GM18951 (cell line): Measurements from ENCODE around the gene MTIF3.

ENCODE experiments used
- POLR2A ChIP-seq: IDR thresholded peaks from 4 replicates; pipeline ENCODE4 v1.6.1; 2011; ENCODE audit warnings: mild to moderate bottlenecking; ENCODE audit not compliant: insufficient read length, insufficient read depth; ENCODE audit errors: extremely low read depth
- in situ Hi-C: fragments of 300-500 bp; cut with MboI; formaldehyde crosslinking; loops from one replicate; pipeline ENCODE4 v1.12.0; 2022; ENCODE audit warnings: low sequenced_read_pairs, mixed read lengths, inconsistent platforms; ENCODE audit not compliant: unreplicated experiment

The MTIF3 gene, protein sequence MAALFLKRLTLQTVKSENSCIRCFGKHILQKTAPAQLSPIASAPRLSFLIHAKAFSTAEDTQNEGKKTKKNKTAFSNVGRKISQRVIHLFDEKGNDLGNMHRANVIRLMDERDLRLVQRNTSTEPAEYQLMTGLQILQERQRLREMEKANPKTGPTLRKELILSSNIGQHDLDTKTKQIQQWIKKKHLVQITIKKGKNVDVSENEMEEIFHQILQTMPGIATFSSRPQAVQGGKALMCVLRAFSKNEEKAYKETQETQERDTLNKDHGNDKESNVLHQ

GRCh38 chr13:27449936-27450828 is at the start of gene MTIF3:
MTIF3 (minus strand) TSS chr13:27450564; CDS start chr13:27440448, 10,116 bp downstream.
- in situ Hi-C loops, result no loop called here
- TF ChIP-seq POLR2A, result peak; percentile 83

DNA sequence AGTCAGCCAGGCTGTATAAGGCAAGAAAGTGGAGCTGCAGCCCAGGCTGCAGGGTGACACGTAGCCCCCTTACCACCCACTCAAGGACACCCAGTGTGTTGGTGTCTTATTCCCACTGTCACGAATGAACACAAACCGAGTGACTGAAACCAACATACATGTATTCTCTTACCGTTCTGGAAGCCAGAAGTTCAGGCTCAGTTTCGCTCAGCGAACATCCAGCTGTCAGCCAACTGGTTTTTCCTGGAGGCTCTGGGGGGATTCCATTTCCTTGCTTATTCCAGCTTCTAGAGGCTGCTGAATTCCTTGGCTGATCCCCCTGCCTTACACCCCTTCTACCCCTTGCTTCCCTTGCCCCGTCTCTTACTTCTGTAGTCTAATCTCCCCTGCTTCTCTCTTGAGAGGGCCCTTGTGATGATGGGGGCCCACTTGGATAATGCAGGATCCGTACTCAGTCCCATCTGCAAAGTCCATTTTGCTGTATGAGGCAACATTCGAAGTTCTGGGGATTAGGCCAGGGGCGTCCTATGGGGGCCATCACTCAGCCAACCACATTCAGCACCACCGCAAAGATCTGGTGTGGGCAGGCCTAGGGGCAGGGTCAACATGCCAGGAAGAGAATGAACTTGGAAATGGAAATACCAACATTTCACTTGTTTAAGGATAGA is 47.3 kb upstream of the MTIF3 start:
- no peak for TF ChIP-seq POLR2A
- in situ Hi-C loops, result no loop called here

GRCh38 chr13:27496536-27497273 is 46.3 kb upstream of the MTIF3 start:
- TF ChIP-seq POLR2A, result no peak
- in situ Hi-C loops, result no loop called here

DNA sequence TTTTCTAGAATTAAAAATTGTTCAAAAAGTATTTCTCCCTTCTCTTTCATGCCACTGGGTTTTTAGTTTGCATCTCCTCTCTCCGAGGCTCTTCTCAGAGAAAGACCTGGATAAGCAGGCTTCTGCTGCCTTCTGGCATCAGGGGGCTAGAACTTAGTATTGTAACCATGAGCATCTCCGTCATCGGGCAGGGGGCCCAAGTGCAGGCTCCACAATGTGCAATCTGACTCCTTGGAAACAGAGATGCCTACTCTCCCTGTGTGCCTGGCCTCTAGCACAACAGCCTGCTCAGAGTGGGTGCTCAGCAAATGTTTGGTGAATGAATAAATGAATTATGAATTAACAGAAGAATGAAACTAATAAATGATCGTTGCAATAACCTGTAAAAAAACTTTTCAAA is 45.6 kb upstream of the MTIF3 start:
- no peak for TF ChIP-seq POLR2A
- in situ Hi-C loops, result no loop called here

GRCh38 chr13:27495551-27495950 is 45.2 kb upstream of the MTIF3 start:
- TF ChIP-seq POLR2A, result no peak
- in situ Hi-C loops, result no loop called here

DNA sequence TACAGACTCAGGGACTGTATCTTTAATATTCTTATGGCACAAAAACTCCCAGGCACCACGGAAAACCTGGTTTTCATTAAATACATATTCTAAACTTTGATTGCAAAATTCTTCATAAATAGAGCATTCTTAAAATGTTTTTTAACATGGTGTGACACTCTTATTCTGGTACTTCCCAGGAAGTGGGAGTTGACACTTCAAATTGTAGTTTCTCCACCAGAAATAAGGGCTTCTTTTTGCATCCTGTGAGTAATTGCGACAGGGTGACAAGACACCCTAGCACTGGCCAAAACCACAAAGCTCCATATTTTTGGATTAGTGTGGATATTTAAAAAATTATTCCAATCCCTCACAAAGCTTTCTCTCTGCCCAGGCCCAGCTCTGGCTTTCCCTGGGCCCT is 43.6 kb upstream of the MTIF3 start:
- TF ChIP-seq POLR2A, result no peak

DNA sequence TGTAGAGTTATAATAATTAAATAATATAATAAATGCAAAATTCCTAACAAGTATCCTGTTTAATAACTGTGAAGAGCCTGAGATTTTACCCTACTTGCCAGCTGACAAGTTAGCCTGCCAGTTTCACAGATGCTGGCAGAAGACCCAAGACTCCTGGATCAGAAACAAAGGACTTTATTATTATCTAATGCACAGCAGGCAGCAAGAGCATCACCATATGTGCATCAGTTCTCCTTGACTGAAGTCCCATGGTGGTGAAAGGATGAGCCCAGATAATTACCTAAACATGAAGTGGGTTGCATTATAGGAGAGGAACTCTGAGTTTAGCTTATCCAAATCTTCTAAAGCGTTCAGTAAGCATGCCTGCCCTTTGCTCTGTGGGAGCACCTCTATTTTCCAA is 39.1 kb upstream of the MTIF3 start:
- in situ Hi-C loops, result no loop called here
- no peak for TF ChIP-seq POLR2A

More for the DNA sequence above, 43.6 kb upstream of the MTIF3 start:
- in situ Hi-C loops, result no loop called here

GRCh38 chr13:27487776-27488175 is 37.4 kb upstream of the MTIF3 start:
- no peak for TF ChIP-seq POLR2A
- in situ Hi-C loops, result no loop called here

GRCh38 chr13:27483421-27483820 is 33.1 kb upstream of the MTIF3 start:
- in situ Hi-C loops, result no loop called here
- TF ChIP-seq POLR2A, result no peak

GRCh38 chr13:27482983-27483382 is 32.6 kb upstream of the MTIF3 start:
- in situ Hi-C loops, result no loop called here
- no peak for TF ChIP-seq POLR2A

DNA sequence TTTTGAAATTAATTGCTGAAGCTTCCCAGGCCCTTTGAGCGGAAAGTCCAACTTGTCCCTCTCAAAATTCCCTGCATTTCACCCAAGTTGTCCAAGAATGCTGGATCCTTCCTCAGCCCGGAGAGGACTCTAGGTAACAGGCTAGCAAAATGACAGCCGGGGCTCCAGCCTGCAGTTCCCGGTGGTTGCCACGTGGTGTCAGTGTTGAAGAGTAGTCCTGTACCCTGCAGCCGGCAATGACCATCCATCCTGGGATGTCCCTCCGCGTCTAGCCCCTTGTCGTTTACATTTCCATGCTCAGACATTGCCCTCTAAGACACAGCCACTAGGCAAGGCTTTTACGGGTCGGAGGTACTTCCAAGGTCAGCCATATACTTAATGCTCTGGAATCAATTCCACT is 31.4 kb upstream of the MTIF3 start:
- in situ Hi-C loops, result no loop called here
- no peak for TF ChIP-seq POLR2A

DNA sequence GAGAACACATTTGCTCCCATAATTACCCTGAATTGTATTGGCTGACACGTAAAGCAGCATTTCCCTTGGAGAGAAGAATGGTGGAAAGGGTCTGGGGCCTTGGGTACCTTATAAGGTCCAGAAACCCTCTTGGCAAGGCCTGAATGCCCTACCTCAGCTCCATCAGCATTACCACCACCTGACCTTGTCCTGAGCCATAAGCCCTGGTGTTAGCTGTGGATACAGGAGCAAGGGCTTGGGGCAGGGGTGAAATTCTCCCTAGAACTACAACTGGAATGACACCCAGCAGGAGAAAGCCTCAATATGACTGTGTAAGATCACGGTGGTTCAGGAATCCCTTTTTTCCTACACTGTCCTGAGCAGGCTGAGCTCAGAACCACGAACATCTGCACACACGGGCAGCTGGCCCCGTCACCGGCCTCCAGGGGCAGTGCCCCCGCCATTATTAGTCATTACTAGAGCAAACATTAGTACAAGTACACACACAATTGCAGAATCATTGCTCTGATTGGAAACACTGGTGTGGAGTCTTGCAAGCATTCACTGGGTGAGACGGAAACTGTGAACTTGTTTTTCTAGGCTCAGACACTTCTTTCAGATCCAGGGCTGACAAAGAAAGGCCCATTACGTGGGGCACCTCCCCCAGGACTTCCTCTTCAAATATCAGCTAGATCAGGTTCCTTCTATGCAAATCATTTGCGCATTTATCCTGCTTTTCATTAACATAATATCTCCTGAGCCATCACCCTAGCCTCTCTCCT is 26.8 kb upstream of the MTIF3 start:
- in situ Hi-C loops, result loop anchor here (10.0 kb wide), 1 partner anchor 102 kb away; no protein-coding TSS in a partner anchor

More for the DNA sequence above, 26.8 kb upstream of the MTIF3 start:
- TF ChIP-seq POLR2A, result no peak
